Naive B cell (primary cell): ENCODE data around the gene CNGA3. TPM values are rescaled to one million over a fixed set of nuclear protein-coding genes. Genes with fewer than 3 reads are reported as not detected.

Source experiments
- ATAC-seq, 2 donors: fragments of 150-1000 bp; cut with Tn5 transposase; 2 replicates each; pipeline ENCODE4 v1.10.0; 2021; ENCODE audit warnings: low read depth in 2 of 2, mild to moderate bottlenecking in 2 of 2, moderate library complexity in 2 of 2
- DNase-seq: peaks from one replicate; pipeline ENCODE4 v3.0.0; 2022
- H3K27ac Mint-ChIP-seq, 6 donors: one replicate each; pipeline ENCODE4 v1.8.0; 2020 to 2022; ENCODE audit warnings: mild to moderate bottlenecking in 6 of 6, mixed read lengths in 6 of 6, moderate library complexity in 5 of 6, inconsistent platforms in 2 of 6
- H3K27me3 Mint-ChIP-seq, 3 donors: one replicate each; pipeline ENCODE4 v1.8.0; 2021 to 2022; ENCODE audit warnings: mixed read lengths in 3 of 3, mild to moderate bottlenecking in 1 of 3
- H3K36me3 Mint-ChIP-seq, 2 donors: one replicate each; pipeline ENCODE4 v1.8.0; 2020 to 2022; ENCODE audit warnings: mixed read lengths in 2 of 2, inconsistent platforms in 1 of 2, mild to moderate bottlenecking in 1 of 2
- H3K4me1 Mint-ChIP-seq, 3 donors: one replicate each; pipeline ENCODE4 v1.8.0; 2020 to 2022; ENCODE audit warnings: mixed read lengths in 3 of 3, inconsistent platforms in 1 of 3, mild to moderate bottlenecking in 1 of 3, moderate library complexity in 1 of 3
- H3K4me3 Mint-ChIP-seq, 8 donors: one replicate each; pipeline ENCODE4 v1.8.0; 2020 to 2022; ENCODE audit warnings: mild to moderate bottlenecking in 8 of 8, mixed read lengths in 8 of 8, moderate library complexity in 8 of 8, inconsistent platforms in 2 of 8
- H3K9me3 Mint-ChIP-seq, 7 donors: one replicate each; pipeline ENCODE4 v1.8.0; 2020 to 2022; ENCODE audit warnings: mixed read lengths in 7 of 7, mild to moderate bottlenecking in 5 of 7, inconsistent platforms in 2 of 7, moderate library complexity in 1 of 7
- polyA plus RNA-seq, 6 donors: library from polyadenylated mRNA; unstranded; fragments of 300-500 nt; fragmentation: Illumina TruSeq; gene quantifications; one replicate each; pipeline ENCODE4 v1.2.3, GENCODE V29; 2021; ENCODE audit warnings: low read depth in 6 of 6

Gene CNGA3
- polyA plus RNA-seq, 6 donors from 2014 or later, result not detected

DNA sequence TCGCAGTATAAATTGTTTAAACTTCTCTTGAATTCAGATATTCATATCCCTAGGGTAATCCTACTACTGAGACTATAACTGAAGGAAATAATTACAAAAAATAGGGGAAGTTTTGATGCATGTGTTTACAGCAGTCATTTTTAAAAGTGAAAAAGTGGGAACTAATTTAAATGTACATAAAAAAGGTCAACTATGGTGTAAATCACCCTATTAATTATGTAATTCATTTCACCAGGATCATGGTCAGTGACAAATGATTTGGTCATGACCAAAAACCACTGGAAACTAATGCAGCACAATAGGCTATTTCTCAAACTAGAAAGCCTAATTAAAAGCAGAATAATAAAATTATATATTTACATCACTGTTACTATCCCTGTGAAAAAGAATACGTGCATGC is 5.0 kb upstream of the CNGA3 start:
- H3K27me3 Mint-ChIP-seq, result peaks cover 42 to 52% (median 49%) of the 10 kb centered on the region in 3 donors
- no peak overlapping the region for H3K27ac Mint-ChIP-seq

DNA sequence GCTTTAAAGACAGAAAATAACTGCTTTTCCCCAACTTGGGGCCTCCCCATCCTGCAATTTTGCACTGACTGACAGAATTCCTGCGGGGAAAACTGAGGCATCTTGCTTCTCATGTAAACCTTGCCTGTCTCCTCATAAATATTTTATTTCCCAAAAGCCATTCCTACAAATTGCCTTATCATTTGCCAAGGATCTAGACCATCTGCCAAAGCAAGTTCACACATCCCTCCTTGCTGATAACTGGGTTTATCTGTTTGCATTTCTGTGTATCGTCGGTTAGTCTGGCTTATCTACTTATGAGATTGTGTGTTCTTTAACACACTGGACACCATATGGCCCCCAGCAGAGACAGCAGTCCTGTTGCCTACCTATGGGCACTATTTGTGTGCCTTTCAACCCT is 3.0 kb upstream of the CNGA3 start:
- Mint-ChIP-seq H3K9me3 (peaks cover 0 to 11% (median 4%) of the 10 kb centered on the region in 7 donors), H3K4me3 (no peak overlapping the region), H3K4me1 (peaks cover 13 to 20% (median 15%) of the 10 kb centered on the region in 3 donors), H3K36me3 (peaks cover 0 to 8% of the 10 kb centered on the region in 2 donors), H3K27me3 (peaks cover 46 to 66% (median 65%) of the 10 kb centered on the region in 3 donors), H3K27ac (no peak overlapping the region)
- DNase-seq (no peak), ATAC-seq (no peak)

More for the DNA sequence above, 5.0 kb upstream of the CNGA3 start:
- peaks cover 0 to 8% of the 10 kb centered on the region in 2 donors for H3K36me3 Mint-ChIP-seq
- H3K4me1 Mint-ChIP-seq, result peaks cover 3 to 5% (median 5%) of the 10 kb centered on the region in 3 donors
- H3K9me3 Mint-ChIP-seq, result peaks cover 0 to 10% (median 5%) of the 10 kb centered on the region in 7 donors
- no peak for DNase-seq
- no peak overlapping the region for H3K4me3 Mint-ChIP-seq
- no peak for ATAC-seq

DNA sequence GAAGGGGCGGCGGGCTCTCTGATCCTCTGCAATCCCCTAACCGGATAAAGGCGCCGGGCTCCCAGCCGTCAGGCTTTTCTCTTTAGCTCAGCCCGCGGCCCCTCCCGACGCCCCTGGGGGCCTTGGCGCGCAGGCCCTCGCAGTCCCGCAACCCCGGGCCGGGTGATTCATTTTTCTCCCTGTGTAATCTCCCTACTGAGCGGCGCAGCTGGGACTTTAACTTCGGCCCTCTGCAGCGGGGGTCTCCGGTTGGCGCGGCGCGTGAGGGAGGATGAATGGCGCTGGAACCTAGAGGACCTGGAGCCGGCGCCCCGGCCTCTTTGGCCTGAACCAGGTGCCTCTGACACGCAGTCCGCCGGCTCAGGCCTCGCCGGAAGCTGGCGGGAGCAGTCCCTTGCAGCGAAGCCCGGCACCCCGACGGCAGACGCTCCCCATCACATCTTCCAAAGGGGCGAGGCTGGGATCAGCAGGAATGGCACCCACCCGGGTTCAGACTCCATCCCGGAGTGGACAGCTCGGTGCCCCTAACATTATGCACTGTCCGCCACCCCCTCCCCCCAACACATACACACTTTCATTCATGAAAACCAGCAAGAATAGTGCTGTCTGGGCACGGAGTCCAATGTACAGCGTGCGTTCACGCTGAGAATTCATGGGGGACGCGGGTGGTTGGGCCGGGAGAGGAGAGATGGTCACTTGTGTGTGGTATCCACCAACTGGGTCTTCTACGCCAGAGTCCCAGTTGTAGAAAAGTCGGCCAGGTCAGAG is 1.2 kb downstream of the CNGA3 start:
- DNase-seq (no peak), ATAC-seq (no peak)
- H3K36me3 Mint-ChIP-seq, result peaks cover 5 to 8% of the 10 kb centered on the region in 2 donors
- peaks cover 18 to 22% (median 21%) of the 10 kb centered on the region in 3 donors for H3K4me1 Mint-ChIP-seq
- peak overlapping the region in 2 of 6 donors; percentile 60 to 68 for H3K27ac Mint-ChIP-seq
- H3K4me3 Mint-ChIP-seq, result peak overlapping the region in 6 of 8 donors; percentile 36 to 79 (median 66)
- H3K27me3 Mint-ChIP-seq, result peaks cover 79 to 93% (median 85%) of the 10 kb centered on the region in 3 donors
- H3K9me3 Mint-ChIP-seq, result peaks cover 5 to 22% (median 12%) of the 10 kb centered on the region in 7 donors

DNA sequence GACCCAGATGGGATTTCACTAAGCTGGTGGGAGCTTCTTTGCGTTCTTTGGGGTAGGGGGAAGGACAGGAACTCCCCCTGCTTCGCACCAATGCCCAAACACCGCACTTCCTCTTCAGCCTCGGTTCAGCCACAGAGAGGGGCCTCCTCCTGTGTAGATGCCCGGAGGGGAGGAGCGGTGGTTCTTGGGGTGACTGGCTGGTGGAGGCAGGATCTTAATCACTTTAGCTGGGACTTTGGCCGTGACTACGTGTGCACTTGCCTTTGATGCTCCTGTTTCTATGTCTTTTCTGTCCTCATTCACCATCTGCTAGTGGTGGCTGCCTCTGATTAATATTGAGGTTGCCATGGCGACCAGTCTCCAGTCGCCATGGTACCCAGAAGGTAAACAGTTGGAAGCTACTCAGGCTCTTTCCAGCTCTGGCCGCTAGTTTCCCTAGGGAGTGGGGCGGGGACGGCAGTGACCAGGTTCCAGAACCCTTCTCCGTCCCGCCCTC is 1.9 kb downstream of the CNGA3 start:
- peaks cover 5 to 8% of the 10 kb centered on the region in 2 donors for H3K36me3 Mint-ChIP-seq
- H3K9me3 Mint-ChIP-seq, result peaks cover 5 to 22% (median 12%) of the 10 kb centered on the region in 7 donors
- ATAC-seq (peak; percentile 68 to 78), DNase-seq (peak; percentile 5)
- peaks cover 79 to 88% (median 80%) of the 10 kb centered on the region in 3 donors for H3K27me3 Mint-ChIP-seq
- peak overlapping the region in 2 of 6 donors; percentile 17 to 19 for H3K27ac Mint-ChIP-seq
- H3K4me1 Mint-ChIP-seq, result peaks cover 18 to 22% (median 21%) of the 10 kb centered on the region in 3 donors
- H3K4me3 Mint-ChIP-seq, result peak overlapping the region in 5 of 8 donors; percentile 50 to 79 (median 68)

DNA sequence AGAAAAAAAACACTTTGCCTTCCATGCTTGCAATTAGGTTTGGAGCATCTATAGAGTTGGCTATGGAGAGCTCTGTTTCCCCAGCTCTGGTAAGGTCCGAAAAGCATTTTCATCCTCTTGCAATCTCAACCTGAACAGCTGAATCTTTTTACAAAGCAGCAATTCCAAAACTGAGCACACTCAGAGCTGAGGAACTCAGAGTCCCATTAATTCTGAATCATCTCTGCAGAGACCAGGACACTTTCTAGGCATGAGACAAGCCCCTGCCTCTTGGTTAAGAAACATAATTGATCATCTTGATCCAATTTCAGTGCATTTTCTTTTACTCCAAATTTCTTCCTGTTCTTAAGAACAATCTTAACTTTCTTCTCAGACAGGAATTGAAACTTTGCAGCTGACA is 4.2 kb downstream of the CNGA3 start:
- ATAC-seq (no peak), DNase-seq (no peak)
- Mint-ChIP-seq H3K9me3 (peaks cover 5 to 22% (median 12%) of the 10 kb centered on the region in 7 donors), H3K36me3 (peaks cover 0 to 5% of the 10 kb centered on the region in 2 donors), H3K27ac (no peak overlapping the region), H3K4me1 (peaks cover 18 to 22% (median 21%) of the 10 kb centered on the region in 3 donors), H3K4me3 (no peak overlapping the region), H3K27me3 (peaks cover 56 to 66% (median 66%) of the 10 kb centered on the region in 3 donors)

DNA sequence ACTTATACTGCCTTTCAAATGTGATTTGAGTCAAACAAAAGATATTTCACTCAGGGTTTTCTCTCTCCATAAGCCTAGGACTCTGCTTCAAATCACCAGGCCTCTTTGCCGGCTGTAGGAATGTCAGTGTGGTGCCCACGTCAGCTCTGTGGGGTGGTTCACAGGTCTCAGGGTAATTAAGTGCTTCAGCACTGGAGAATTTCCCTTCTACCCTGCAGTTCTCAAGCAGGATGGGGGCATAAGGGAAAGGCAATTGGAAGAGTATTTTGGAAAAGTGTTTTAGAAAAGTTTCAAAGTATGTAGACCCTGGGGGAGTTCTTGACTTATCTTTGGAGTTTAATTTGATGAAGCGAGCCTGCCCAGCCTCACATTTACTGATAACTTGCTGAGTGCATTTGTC is 9.6 kb downstream of the CNGA3 start:
- H3K36me3 Mint-ChIP-seq, result peaks cover 0 to 3% of the 10 kb centered on the region in 2 donors
- H3K4me1 Mint-ChIP-seq, result no peaks in the 10 kb centered on the region
- peak overlapping the region in 1 of 6 donors; percentile 44 for H3K27ac Mint-ChIP-seq
- no peak overlapping the region for H3K4me3 Mint-ChIP-seq
- peaks cover 3 to 11% (median 6%) of the 10 kb centered on the region in 7 donors for H3K9me3 Mint-ChIP-seq
- no peak for DNase-seq
- peaks cover 22 to 35% (median 30%) of the 10 kb centered on the region in 3 donors for H3K27me3 Mint-ChIP-seq
- ATAC-seq, result no peak

DNA sequence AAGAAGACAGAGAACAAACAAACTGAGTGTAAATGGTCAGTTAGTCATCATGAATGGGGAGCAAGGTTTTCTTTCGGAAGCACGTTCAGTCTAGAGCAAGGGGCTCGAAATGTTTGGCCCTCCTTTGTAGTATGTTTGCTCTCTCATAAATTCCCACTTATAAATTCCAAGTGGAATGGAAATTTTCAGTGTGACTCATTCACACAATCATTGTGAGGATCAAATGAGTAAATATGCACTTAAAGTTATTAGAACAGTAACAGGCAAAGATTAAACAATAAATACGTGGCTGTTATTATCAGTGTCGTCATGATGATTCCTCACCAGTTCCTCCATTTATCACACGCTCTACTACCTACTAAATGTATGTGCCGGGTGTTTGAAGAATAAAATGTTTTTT is 10.5 kb downstream of the CNGA3 start:
- no peaks in the 10 kb centered on the region for H3K36me3 Mint-ChIP-seq
- no peak for ATAC-seq
- no peak overlapping the region for H3K27ac Mint-ChIP-seq
- H3K9me3 Mint-ChIP-seq, result peaks cover 0 to 5% (median 4%) of the 10 kb centered on the region in 7 donors
- no peak for DNase-seq
- H3K27me3 Mint-ChIP-seq, result peaks cover 18 to 29% (median 22%) of the 10 kb centered on the region in 3 donors
- no peak overlapping the region for H3K4me3 Mint-ChIP-seq
- H3K4me1 Mint-ChIP-seq, result no peaks in the 10 kb centered on the region

DNA sequence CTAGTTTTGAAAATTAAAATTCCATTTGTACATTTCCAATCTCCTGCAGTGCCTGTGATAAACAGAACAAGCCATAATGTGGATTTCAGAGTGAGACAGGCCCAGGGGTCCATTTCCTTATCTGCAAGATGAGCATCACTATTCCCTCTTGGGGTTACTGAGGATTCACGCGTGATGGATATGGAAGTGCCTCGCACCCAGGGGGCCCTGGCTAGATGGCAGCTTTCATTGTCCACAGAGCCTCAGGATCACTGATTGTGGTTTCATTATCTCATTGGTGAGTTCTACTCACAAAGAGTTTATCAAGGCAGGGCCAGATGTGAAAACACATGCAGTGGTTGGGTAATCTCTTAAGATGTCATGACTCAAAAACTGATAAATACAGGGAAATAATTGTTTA is 11.6 kb downstream of the CNGA3 start:
- no peaks in the 10 kb centered on the region for H3K36me3 Mint-ChIP-seq
- no peak for DNase-seq
- H3K4me3 Mint-ChIP-seq, result no peak overlapping the region
- H3K9me3 Mint-ChIP-seq, result peaks cover 0 to 5% (median 0%) of the 10 kb centered on the region in 7 donors
- no peak for ATAC-seq
- peaks cover 9 to 23% (median 19%) of the 10 kb centered on the region in 3 donors for H3K27me3 Mint-ChIP-seq
- H3K27ac Mint-ChIP-seq, result no peak overlapping the region
- H3K4me1 Mint-ChIP-seq, result no peaks in the 10 kb centered on the region

DNA sequence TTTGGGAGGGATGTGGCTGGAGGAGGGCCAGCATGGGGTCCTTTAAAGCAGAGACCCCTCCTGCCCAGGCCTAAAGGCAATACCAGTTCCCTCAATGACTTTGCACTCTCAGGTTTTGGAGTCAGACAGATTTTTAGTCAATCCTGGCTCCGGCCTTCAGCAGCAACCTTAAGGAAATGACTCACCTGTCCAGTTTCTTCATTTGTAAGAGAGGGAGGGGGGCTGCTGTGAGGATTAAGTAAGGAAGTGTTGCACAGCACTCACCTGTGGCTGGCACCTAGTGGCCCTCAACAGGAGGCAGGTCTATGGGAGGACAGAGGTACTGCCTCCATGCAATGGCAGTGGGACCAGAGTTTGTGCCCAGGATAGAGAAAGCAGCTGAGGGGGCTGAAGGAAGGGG is 13.7 kb downstream of the CNGA3 start:
- H3K9me3 Mint-ChIP-seq, result peaks cover 0 to 5% (median 0%) of the 10 kb centered on the region in 7 donors
- no peak overlapping the region for H3K27ac Mint-ChIP-seq

DNA sequence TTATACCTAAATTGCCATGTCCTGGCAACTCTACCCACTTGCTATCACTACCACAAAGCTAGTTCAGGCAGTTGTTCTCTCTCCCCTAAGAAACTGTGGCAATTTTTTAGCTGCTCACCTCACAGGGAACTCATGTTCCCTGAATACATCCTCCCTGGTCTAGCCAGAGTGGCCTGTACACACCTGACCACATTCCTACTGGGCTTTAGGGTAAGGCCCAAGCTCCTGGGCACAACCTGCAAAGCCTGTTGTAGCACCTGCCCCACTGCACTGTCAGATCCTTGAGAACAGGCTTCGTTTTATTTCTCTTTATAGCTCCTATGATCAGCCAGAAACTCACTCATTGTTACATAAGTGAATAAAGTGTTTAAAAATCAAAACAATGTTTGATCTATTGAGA is 21.5 kb downstream of the CNGA3 start:
- ATAC-seq, result no peak
- H3K4me1 Mint-ChIP-seq, result no peaks in the 10 kb centered on the region
- no peak overlapping the region for H3K27ac Mint-ChIP-seq
- peaks cover 0 to 8% of the 10 kb centered on the region in 2 donors for H3K36me3 Mint-ChIP-seq
- no peak overlapping the region for H3K4me3 Mint-ChIP-seq
- peaks cover 25 to 58% (median 39%) of the 10 kb centered on the region in 3 donors for H3K27me3 Mint-ChIP-seq
- no peak for DNase-seq
- peaks cover 0 to 10% (median 6%) of the 10 kb centered on the region in 7 donors for H3K9me3 Mint-ChIP-seq

More for the DNA sequence above, 13.7 kb downstream of the CNGA3 start:
- Mint-ChIP-seq H3K36me3 (no peaks in the 10 kb centered on the region), H3K4me1 (no peaks in the 10 kb centered on the region), H3K27me3 (peaks cover 5 to 28% (median 23%) of the 10 kb centered on the region in 3 donors), H3K4me3 (no peak overlapping the region)
- ATAC-seq, result no peak
- no peak for DNase-seq

DNA sequence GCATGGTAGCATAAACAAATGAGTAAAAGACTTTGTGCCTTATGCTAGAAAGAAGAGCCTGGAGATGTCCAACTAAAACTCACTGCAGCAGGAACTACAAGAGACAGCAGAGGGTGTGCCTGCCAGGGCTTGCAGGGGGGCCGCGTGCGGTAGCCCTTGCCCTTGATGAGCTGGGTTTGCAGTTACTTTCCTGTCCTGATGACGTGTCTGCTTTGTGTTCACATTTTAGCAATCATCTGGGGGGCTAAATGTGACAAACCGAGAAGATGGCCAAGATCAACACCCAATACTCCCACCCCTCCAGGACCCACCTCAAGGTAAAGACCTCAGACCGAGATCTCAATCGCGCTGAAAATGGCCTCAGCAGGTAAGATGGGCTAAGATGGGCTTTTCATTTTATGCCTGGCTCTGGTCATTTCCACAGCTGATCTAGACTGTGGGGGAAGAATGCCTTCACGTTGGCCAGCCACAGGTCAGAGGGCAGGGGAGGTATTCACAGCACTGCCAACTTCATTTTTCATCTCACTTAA is 23.5 kb downstream of the CNGA3 start:
- no peak for ATAC-seq
- DNase-seq, result no peak
- H3K27ac Mint-ChIP-seq, result no peak overlapping the region
- H3K4me3 Mint-ChIP-seq, result no peak overlapping the region
- H3K4me1 Mint-ChIP-seq, result no peaks in the 10 kb centered on the region
- H3K36me3 Mint-ChIP-seq, result peaks cover 0 to 8% of the 10 kb centered on the region in 2 donors
- peaks cover 34 to 62% (median 56%) of the 10 kb centered on the region in 3 donors for H3K27me3 Mint-ChIP-seq
- H3K9me3 Mint-ChIP-seq, result peaks cover 0 to 10% (median 6%) of the 10 kb centered on the region in 7 donors

DNA sequence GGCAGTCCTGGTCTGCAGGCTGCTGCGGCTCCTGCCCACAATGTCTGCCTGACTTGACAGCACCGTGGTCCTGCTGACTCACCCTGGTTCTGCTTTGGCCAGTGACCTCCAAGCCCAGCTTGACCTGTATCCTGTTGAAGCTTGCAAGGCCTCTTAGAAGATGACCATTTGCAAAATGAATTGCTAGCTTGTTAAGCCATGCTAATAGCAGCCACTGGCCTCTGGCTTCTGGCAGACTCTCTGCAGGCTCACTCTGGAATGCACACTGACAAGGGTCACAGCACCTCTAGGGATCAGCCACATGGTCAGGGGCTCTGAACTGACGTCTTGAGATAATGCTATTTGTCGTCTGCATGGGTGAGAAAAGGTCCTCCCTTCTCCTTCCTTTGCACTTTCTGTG is 25.9 kb downstream of the CNGA3 start:
- no peak overlapping the region for H3K4me3 Mint-ChIP-seq
- H3K36me3 Mint-ChIP-seq, result peaks cover 0 to 8% of the 10 kb centered on the region in 2 donors
- DNase-seq, result no peak
- H3K4me1 Mint-ChIP-seq, result no peaks in the 10 kb centered on the region
- H3K27ac Mint-ChIP-seq, result no peak overlapping the region
- no peak for ATAC-seq
- H3K9me3 Mint-ChIP-seq, result peaks cover 0 to 10% (median 6%) of the 10 kb centered on the region in 7 donors
- H3K27me3 Mint-ChIP-seq, result peaks cover 42 to 71% (median 70%) of the 10 kb centered on the region in 3 donors

DNA sequence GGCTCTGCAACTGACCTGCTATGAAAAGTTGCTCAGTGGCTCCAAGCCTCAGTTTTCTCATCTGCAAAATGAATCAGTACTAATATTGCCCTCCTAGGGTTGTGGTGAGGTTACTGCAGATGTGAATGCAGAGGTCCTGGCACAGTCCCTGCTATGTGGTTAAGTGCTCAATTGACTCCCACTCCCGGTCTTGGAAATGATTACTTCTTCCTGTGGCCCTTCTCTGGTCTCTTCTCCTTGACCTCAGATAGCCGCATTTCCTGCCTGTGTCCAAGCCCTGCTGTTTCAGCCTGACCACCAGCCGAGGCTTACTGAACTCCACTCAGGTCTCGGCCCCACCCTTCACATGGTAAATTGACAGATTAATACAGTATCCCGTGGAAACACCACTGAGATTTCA is 26.3 kb downstream of the CNGA3 start:
- DNase-seq (no peak), ATAC-seq (no peak)
- peaks cover 0 to 4% of the 10 kb centered on the region in 2 donors for H3K36me3 Mint-ChIP-seq
- H3K4me3 Mint-ChIP-seq, result no peak overlapping the region
- no peaks in the 10 kb centered on the region for H3K4me1 Mint-ChIP-seq
- H3K9me3 Mint-ChIP-seq, result peaks cover 0 to 10% (median 6%) of the 10 kb centered on the region in 7 donors
- no peak overlapping the region for H3K27ac Mint-ChIP-seq
- peaks cover 40 to 68% (median 67%) of the 10 kb centered on the region in 3 donors for H3K27me3 Mint-ChIP-seq
